SK-N-SH (cell line): ENCODE measurements around the gene PRH1. TPM values are rescaled to one million over a fixed set of nuclear protein-coding genes. Genes with fewer than 3 reads are reported as not detected.

Experiments
- CTCF ChIA-PET: fragments of 300-600, 350-600 bp; formaldehyde crosslinking; extraction: SDS; loops from one replicate; lab custom pipeline; 2021; lab: Yijun Ruan, JAX
- POLR2A ChIA-PET: fragments of 350-600 bp; sonication (Branson Sonifier 250); formaldehyde crosslinking; extraction: SDS; loops from one replicate; lab custom pipeline; 2020; ENCODE audit warnings: antibody characterized with exemption, inconsistent platforms; lab: Yijun Ruan, JAX
- DNase-seq: peaks from one replicate; pipeline ENCODE4 v3.0.0; 2012
- H2AFZ ChIP-seq: fragments of 200-600 bp; sonication (generic); 2 replicates; pipeline ENCODE4 v1.8.1; 2016; ENCODE audit warnings: antibody characterized with exemption, mild to moderate bottlenecking, low read depth
- H3F3A ChIP-seq: fragments of 200-600 bp; sonication (generic); replicated peaks from 2 replicates; pipeline ENCODE3; 2016; ENCODE audit warnings: antibody characterized with exemption, mild to moderate bottlenecking; ENCODE audit not compliant: insufficient read depth
- H3K27ac ChIP-seq, 2 experiments: fragments of 200-500 bp in 1 of 2; fragments of 200-600 bp in 1 of 2; sonication (Bioruptor generic) in 1 of 2; sonication (generic), shearing (Covaris generic) in 1 of 2; 2 replicates each; pipeline versions ENCODE4 v1.5.1 to v1.6.1; 2014 to 2016; ENCODE audit warnings: low read depth in 2 of 2, inconsistent platforms in 1 of 2, low read length in 1 of 2, mild to moderate bottlenecking in 1 of 2, mixed read lengths in 1 of 2
- H3K27me3 ChIP-seq: fragments of 200-600 bp; sonication (generic), shearing (Covaris generic); 2 replicates; pipeline ENCODE4 v1.6.1; 2016; ENCODE audit warnings: mixed run types; ENCODE audit not compliant: insufficient read depth
- H3K36me3 ChIP-seq, 2 experiments: fragments of 200-500 bp in 1 of 2; fragments of 200-600 bp in 1 of 2; sonication (Bioruptor generic) in 1 of 2; sonication (generic) in 1 of 2; replicated peaks in 1 of 2; 2 replicates each; pipeline versions ENCODE3 to v1.5.1; 2014 to 2016; ENCODE audit warnings: low read length in 1 of 2, mild to moderate bottlenecking in 1 of 2; ENCODE audit not compliant: insufficient read depth in 2 of 2, control insufficient read depth in 1 of 2
- H3K4me1 ChIP-seq, 2 experiments: fragments of 200-500 bp in 1 of 2; fragments of 200-600 bp in 1 of 2; sonication (Bioruptor generic) in 1 of 2; sonication (generic), shearing (Covaris generic) in 1 of 2; 2 replicates each; pipeline versions ENCODE4 v1.5.1 to v1.6.1; 2014 to 2016; ENCODE audit warnings: low read depth in 1 of 2, low read length in 1 of 2, mixed run types in 1 of 2; ENCODE audit not compliant: insufficient read depth in 2 of 2, control insufficient read depth in 1 of 2
- H3K4me2 ChIP-seq: fragments of 200-600 bp; sonication (generic), shearing (Covaris generic); 2 replicates; pipeline ENCODE4 v1.6.1; 2017; ENCODE audit warnings: mixed run types
- H3K4me3 ChIP-seq, 2 experiments: fragments of 200-500 bp in 1 of 2; fragments of 200-600 bp in 1 of 2; sonication (Bioruptor generic) in 1 of 2; sonication (generic), shearing (Covaris generic) in 1 of 2; 2 replicates each; pipeline versions ENCODE4 v1.5.1 to v1.8.1; 2014 to 2016; ENCODE audit warnings: low read depth in 2 of 2, inconsistent platforms in 1 of 2, low read length in 1 of 2, mild to moderate bottlenecking in 1 of 2, mixed read lengths in 1 of 2, moderate library complexity in 1 of 2
- H3K79me2 ChIP-seq: fragments of 200-600 bp; sonication (generic); 2 replicates; pipeline ENCODE4 v1.8.1; 2017; ENCODE audit warnings: mild to moderate bottlenecking; ENCODE audit not compliant: insufficient read depth
- H3K9ac ChIP-seq: fragments of 200-600 bp; sonication (generic); 2 replicates; pipeline ENCODE4 v1.6.1; 2017; ENCODE audit warnings: mixed run types
- H3K9me2 ChIP-seq: fragments of 200-600 bp; sonication (generic); 2 replicates; pipeline ENCODE4 v1.6.1; 2017; ENCODE audit warnings: mixed run types
- H3K9me3 ChIP-seq: fragments of 200-600 bp; sonication (generic); 2 replicates; pipeline ENCODE4 v1.6.1; 2017; ENCODE audit warnings: mixed run types, mild to moderate bottlenecking, moderate library complexity
- H4K20me1 ChIP-seq: fragments of 200-600 bp; sonication (generic); 2 replicates; pipeline ENCODE4 v1.6.1; 2017; ENCODE audit warnings: mild to moderate bottlenecking, mixed run types; ENCODE audit not compliant: insufficient read depth
- CHD2 ChIP-seq: fragments of 150-350 bp; IDR thresholded peaks from 2 replicates; pipeline ENCODE4 v1.6.1; 2018; ENCODE audit warnings: low read length; ENCODE audit not compliant: partially characterized antibody
- EP300 ChIP-seq, 2 experiments: IDR thresholded peaks; 2 replicates each; pipeline versions ENCODE4 v1.4.0 to v1.6.1; 2012; ENCODE audit warnings: borderline replicate concordance in 1 of 2, low read depth in 1 of 2, low read length in 1 of 2
- FOSL2 ChIP-seq: IDR thresholded peaks from 2 replicates; pipeline ENCODE4 v1.4.0; 2012; ENCODE audit warnings: low read depth, mild to moderate bottlenecking, moderate library complexity, borderline replicate concordance
- FOXJ3 ChIP-seq: sonication (generic); formaldehyde crosslinking; IDR thresholded peaks from 2 replicates; pipeline ENCODE4 v1.5.1; 2020; ENCODE audit warnings: mild to moderate bottlenecking, missing genetic modification reagents
- GABPA ChIP-seq: IDR thresholded peaks from 2 replicates; pipeline ENCODE4 v1.4.0; 2012; ENCODE audit warnings: low read depth, mild to moderate bottlenecking
- IRF3 ChIP-seq: fragments of 150-350 bp; IDR thresholded peaks from 2 replicates; pipeline ENCODE4 v1.6.1; 2016; ENCODE audit warnings: mild to moderate bottlenecking, low read depth, low read length
- MAX ChIP-seq: IDR thresholded peaks from 2 replicates; pipeline ENCODE4 v1.4.0; 2012; ENCODE audit warnings: low read depth
- MEF2A ChIP-seq: IDR thresholded peaks from 2 replicates; pipeline ENCODE4 v1.4.0; 2012; ENCODE audit warnings: low read depth, borderline replicate concordance
- MXI1 ChIP-seq: IDR thresholded peaks from 2 replicates; pipeline ENCODE4 v1.6.1; 2012; ENCODE audit warnings: mild to moderate bottlenecking, low read depth, low read length, improper control_type of control experiment
- NFIC ChIP-seq: IDR thresholded peaks from 2 replicates; pipeline ENCODE4 v1.4.0; 2012; ENCODE audit warnings: borderline replicate concordance
- NRF1 ChIP-seq: IDR thresholded peaks from 2 replicates; pipeline ENCODE4 v1.6.1; 2012; ENCODE audit warnings: low read depth, mild to moderate bottlenecking, low read length
- PBX3 ChIP-seq: IDR thresholded peaks from 2 replicates; pipeline ENCODE4; 2012
- POLR2AphosphoS5 ChIP-seq: IDR thresholded peaks from 2 replicates; pipeline ENCODE4 v1.6.1; 2012; ENCODE audit warnings: low read depth, low read length
- RAD21 ChIP-seq: IDR thresholded peaks from 2 replicates; pipeline ENCODE4 v1.6.1; 2012; ENCODE audit warnings: mild to moderate bottlenecking, low read length
- RFX5 ChIP-seq: IDR thresholded peaks from 2 replicates; pipeline ENCODE4 v1.6.1; 2012; ENCODE audit warnings: mild to moderate bottlenecking, improper control_type of control experiment, low read length
- TCF12 ChIP-seq: IDR thresholded peaks from 2 replicates; pipeline ENCODE4 v1.4.0; 2012
- USF1 ChIP-seq: IDR thresholded peaks from 2 replicates; pipeline ENCODE4 v1.4.0; 2012; ENCODE audit warnings: low read depth, borderline replicate concordance
- USF2 ChIP-seq: fragments of 150-350 bp; IDR thresholded peaks from 2 replicates; pipeline ENCODE4 v1.6.1; 2017; ENCODE audit warnings: antibody characterized with exemption, low read length, low read depth, borderline replicate concordance
- ZBTB33 ChIP-seq: IDR thresholded peaks from 2 replicates; pipeline ENCODE4 v1.4.0; 2012; ENCODE audit warnings: low read depth, borderline replicate concordance
- WGBS: methylation state at CpG from one replicate; pipeline ENCODE4 v1.1.6; 2017; ENCODE audit warnings: low lambda C conversion rate; 5-methylcytosine and 5-hydroxymethylcytosine counted together
- polyA plus RNA-seq, 3 experiments: library from polyadenylated mRNA; depleted of rRNA; stranded (reverse); fragments of >200 nt; gene quantifications; 2 replicates each; pipeline ENCODE4 v1.2.3, GENCODE V29; 2012

The PRH1 gene
- polyA plus RNA-seq, 1 of the 3 experiments (the other 2 are of a cell fraction): 2.0 TPM

- WGBS: 78% methylated on average over 1 of the region's 1 CpG
- POLR2A ChIA-PET: no interaction called here
- CTCF ChIA-PET: no interaction called here
- Histone ChIP-seq H3K4me1 (no peaks in the 10 kb centered on the region), H3K4me3 (no peak overlapping the region), H3K27ac (no peak overlapping the region), H3K9me2 (no peaks in the 10 kb centered on the region), H2AFZ (no peak overlapping the region), H3K9me3 (peaks cover 12% of the 10 kb centered on the region; the same call in 1 of the 2 replicates), H3K79me2 (peaks cover 9% of the 10 kb centered on the region; the same call in 1 of the 2 replicates), H4K20me1 (no peaks in the 10 kb centered on the region), H3K4me2 (no peak overlapping the region), H3K9ac (no peak overlapping the region), H3K36me3 (peaks cover 0 to 16% of the 10 kb centered on the region in 2 experiments), H3K27me3 (no peaks in the 10 kb centered on the region), H3F3A (no peaks in the 10 kb centered on the region)
- no peak for TF ChIP-seq MEF2A
- no peak for TF ChIP-seq MAX
- TF ChIP-seq RAD21: no peak
- no peak for TF ChIP-seq RFX5
- no peak for DNase-seq
These were observed 16.9 kb upstream of the PRH1 start for GRCh38 chr12:10900972-10901371.

GRCh38 chr12:10900530-10900929 lies 16.5 kb upstream of the PRH1 start:
- ChIA-PET POLR2A (no interaction called here), CTCF (no interaction called here)
- Histone ChIP-seq H3K79me2 (peaks cover 9% of the 10 kb centered on the region; the same call in 1 of the 2 replicates), H3K27ac (no peak overlapping the region), H3K36me3 (peaks cover 0 to 14% of the 10 kb centered on the region in 2 experiments), H3F3A (no peaks in the 10 kb centered on the region), H3K4me3 (no peak overlapping the region), H3K9me3 (peaks cover 12% of the 10 kb centered on the region; the same call in 1 of the 2 replicates), H3K9me2 (no peaks in the 10 kb centered on the region), H3K27me3 (no peaks in the 10 kb centered on the region), H2AFZ (no peak overlapping the region), H4K20me1 (no peaks in the 10 kb centered on the region), H3K4me2 (no peak overlapping the region), H3K4me1 (no peaks in the 10 kb centered on the region), H3K9ac (no peak overlapping the region)
- no peak for DNase-seq
- TF ChIP-seq ZBTB33 (no peak), PBX3 (no peak), MAX (no peak), IRF3 (no peak), NFIC (no peak), NRF1 (no peak), EP300 (IDR thresholded peaks at IDR 0.05; ENCODE audit: borderline replicate concordance in 1 of 2, low read depth in 1 of 2, low read length in 1 of 2) (no peak), CHD2 (no peak), GABPA (no peak), TCF12 (no peak), FOSL2 (no peak), POLR2AphosphoS5 (no peak), MEF2A (no peak), USF1 (no peak), FOXJ3 (no peak), MXI1 (no peak), USF2 (no peak)
- WGBS: 100% methylated on average over 1 of the region's 1 CpG
